Tibial artery (tissue), 4 donors: ENCODE data around the gene CACNA1H.
"Not testable (repeated sequence)": the region's sequence is repeated elsewhere in the genome, so short reads cannot be mapped to it uniquely, and the experiment has no call there.

ENCODE experiments used
- DNase-seq, 2 donors: peaks; one replicate each; pipeline ENCODE4 v3.0.0-alpha.2; 2019
- H3K27ac ChIP-seq, 2 donors: fragments of 200-600 bp; sonication (generic) in 1 of 2; 1 replicate in 1 of 2; 2 replicates in 1 of 2; pipeline ENCODE4 v1.5.1; 2018 to 2019; ENCODE audit warnings: mild to moderate bottlenecking in 1 of 2
- H3K27me3 ChIP-seq, 2 donors: fragments of 200-600 bp; sonication (generic) in 1 of 2; one replicate each; pipeline versions ENCODE4 v1.5.1 to v1.6.0; 2016 to 2019
- H3K36me3 ChIP-seq, 3 donors: fragments of 200-600 bp; sonication (generic) in 2 of 3; one replicate each; pipeline ENCODE4 v1.5.1; 2016 to 2019; ENCODE audit warnings: mild to moderate bottlenecking in 2 of 3
- H3K4me1 ChIP-seq, 4 donors: fragments of 200-600 bp; sonication (generic) in 2 of 4; 1 replicate in 3 of 4; 2 replicates in 1 of 4; pipeline ENCODE4 v1.5.1; 2016 to 2019
- H3K4me3 ChIP-seq, 2 donors: fragments of 200-600 bp; sonication (generic) in 1 of 2; 1 replicate in 1 of 2; 2 replicates in 1 of 2; pipeline ENCODE4 v1.5.1; 2018 to 2019; ENCODE audit warnings: mild to moderate bottlenecking in 2 of 2
- H3K9me3 ChIP-seq, 3 donors: fragments of 200-600 bp; sonication (generic) in 1 of 3; one replicate each; pipeline ENCODE4 v1.5.1; 2016 to 2019
- CTCF ChIP-seq, 2 experiments: fragments of 200-600 bp in 1 of 2; fragments of 450-650 bp in 1 of 2; IDR thresholded peaks; one replicate each; pipeline ENCODE4 v1.5.1; 2017 to 2019; ENCODE audit warnings: antibody characterized with exemption in 2 of 2, mild to moderate bottlenecking in 1 of 2, moderate library complexity in 1 of 2
- intact Hi-C: fragments of 100-400 bp; cut with DNase I; formaldehyde crosslinking; loops from one replicate; pipeline ENCODE4 v1.15.0; 2023; ENCODE audit warnings: low total_unique reads

The CACNA1H gene

GRCh38 chr16:1196494-1196893, 43.6 kb downstream of the CACNA1H start:
- peaks cover 8 to 27% (median 19%) of the 10 kb centered on the region in 3 donors for H3K36me3 ChIP-seq
- intact Hi-C loops, result loop anchor here (5.0 kb wide), 1 partner anchor 139 kb away; no protein-coding TSS in a partner anchor
- H3K4me3 ChIP-seq, result no peak overlapping the region
- H3K27me3 ChIP-seq, result no peaks in the 10 kb centered on the region
- no peak overlapping the region for H3K27ac ChIP-seq
- DNase-seq, result no peak
- TF ChIP-seq CTCF (IDR thresholded peaks at IDR 0.05), result no peak
- H3K4me1 ChIP-seq, result peaks cover 0 to 33% (median 29%) of the 10 kb centered on the region in 4 donors
- no peaks in the 10 kb centered on the region for H3K9me3 ChIP-seq

GRCh38 chr16:1197237-1197866, 44.4 kb downstream of the CACNA1H start:
- no peaks in the 10 kb centered on the region for H3K9me3 ChIP-seq
- no peak overlapping the region for H3K27ac ChIP-seq
- TF ChIP-seq CTCF (IDR thresholded peaks at IDR 0.05), result no peak
- intact Hi-C loops, result loop anchor here (5.0 kb wide), 1 partner anchor 140 kb away; no protein-coding TSS in a partner anchor
- peaks cover 0 to 26% (median 22%) of the 10 kb centered on the region in 4 donors for H3K4me1 ChIP-seq
- H3K27me3 ChIP-seq, result no peaks in the 10 kb centered on the region
- H3K4me3 ChIP-seq, result no peak overlapping the region
- DNase-seq, result no peak
- peaks cover 17 to 36% (median 28%) of the 10 kb centered on the region in 3 donors for H3K36me3 ChIP-seq

- no peak overlapping the region for H3K27ac ChIP-seq
These were observed 45.3 kb downstream of the CACNA1H start for GRCh38 chr16:1198194-1198593.

GRCh38 chr16:1198671-1199346, 45.9 kb downstream of the CACNA1H start:
- not testable (repeated sequence) for DNase-seq

More at GRCh38 chr16:1198194-1198593, 45.3 kb downstream of the CACNA1H start:
- H3K4me3 ChIP-seq, result no peak overlapping the region
- H3K4me1 ChIP-seq, result peaks cover 0 to 17% (median 14%) of the 10 kb centered on the region in 4 donors
- intact Hi-C loops, result loop anchor here (5.0 kb wide), 1 partner anchor 141 kb away; no protein-coding TSS in a partner anchor
- H3K27me3 ChIP-seq, result no peaks in the 10 kb centered on the region
- no peak for DNase-seq
- peaks cover 20 to 43% (median 36%) of the 10 kb centered on the region in 3 donors for H3K36me3 ChIP-seq
- TF ChIP-seq CTCF (IDR thresholded peaks at IDR 0.05), result no peak
- no peaks in the 10 kb centered on the region for H3K9me3 ChIP-seq

GRCh38 chr16:1199347-1200013, 46.6 kb downstream of the CACNA1H start:
- intact Hi-C loops, result loop anchor here (5.0 kb wide), 1 partner anchor 142 kb away; no protein-coding TSS in a partner anchor
- no peaks in the 10 kb centered on the region for H3K27me3 ChIP-seq
- TF ChIP-seq CTCF (IDR thresholded peaks at IDR 0.05), result no peak
- peaks cover 27 to 55% (median 48%) of the 10 kb centered on the region in 3 donors for H3K36me3 ChIP-seq
- peaks cover 0 to 8% (median 2%) of the 10 kb centered on the region in 4 donors for H3K4me1 ChIP-seq
- no peaks in the 10 kb centered on the region for H3K9me3 ChIP-seq
- no peak overlapping the region for H3K27ac ChIP-seq
- no peak for DNase-seq
- no peak overlapping the region for H3K4me3 ChIP-seq

More at GRCh38 chr16:1198671-1199346, 45.9 kb downstream of the CACNA1H start:
- Histone ChIP-seq H3K36me3 (peaks cover 21 to 48% (median 42%) of the 10 kb centered on the region in 3 donors), H3K4me1 (peaks cover 0 to 15% (median 9%) of the 10 kb centered on the region in 4 donors)
- not testable (repeated sequence) for H3K27me3 ChIP-seq, H3K27ac ChIP-seq, H3K4me3 ChIP-seq, H3K9me3 ChIP-seq
- intact Hi-C loops, result loop anchor here (5.0 kb wide), 1 partner anchor 142 kb away; no protein-coding TSS in a partner anchor
